Brain microvascular endothelial cell (primary cell): ENCODE data around the gene TSC2.

Source experiments
- DNase-seq: peaks from one replicate; pipeline ENCODE4 v3.0.0-alpha.2; 2020
- H3K27ac ChIP-seq: fragments of 250-450 bp; sonication (Bioruptor Pico); 2 replicates; pipeline ENCODE4 v1.5.1; 2020; ENCODE audit warnings: mild to moderate bottlenecking, moderate library complexity
- H3K27me3 ChIP-seq: fragments of 250-450 bp; sonication (Bioruptor Pico); replicated peaks from 2 replicates; pipeline ENCODE4 v1.5.1; 2020; ENCODE audit warnings: mild to moderate bottlenecking
- H3K36me3 ChIP-seq: fragments of 250-450 bp; sonication (Bioruptor Pico); replicated peaks from 2 replicates; pipeline ENCODE4 v1.5.1; 2020; ENCODE audit warnings: mild to moderate bottlenecking
- H3K4me3 ChIP-seq: 2 replicates; pipeline ENCODE4 v1.5.1; 2011; ENCODE audit warnings: low read depth, mild to moderate bottlenecking, control low read depth, low read length, moderate library complexity
- in situ Hi-C: cut with HindIII; loops from 2 replicates; pipeline ENCODE4 v1.10.0; 2017; ENCODE audit warnings: low sequenced_read_pairs, low pct_ligation_motif_present
- TF ChIP-seq, protein P1 (sequence below): IDR thresholded peaks from 2 replicates; pipeline ENCODE4 v1.5.1; 2011; ENCODE audit warnings: low read depth, mild to moderate bottlenecking, moderate library complexity, low read length, control low read depth, inconsistent platforms; ENCODE audit errors: missing control alignments

TSC2 gene

DNA sequence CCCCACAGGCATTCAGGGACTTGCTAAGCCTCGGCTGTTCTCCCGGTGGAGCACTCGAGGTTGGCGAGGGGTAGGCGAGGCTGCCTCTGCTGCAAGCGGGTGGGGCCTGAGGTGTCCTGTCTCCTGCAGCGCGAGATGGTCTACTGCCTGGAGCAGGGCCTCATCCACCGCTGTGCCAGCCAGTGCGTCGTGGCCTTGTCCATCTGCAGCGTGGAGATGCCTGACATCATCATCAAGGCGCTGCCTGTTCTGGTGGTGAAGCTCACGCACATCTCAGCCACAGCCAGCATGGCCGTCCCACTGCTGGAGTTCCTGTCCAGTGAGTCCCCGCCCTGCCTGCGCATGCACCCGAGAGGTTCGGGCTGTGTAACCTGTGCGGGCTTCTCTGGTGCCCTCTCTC, 26.3 kb downstream of the TSC2 start:
- Histone ChIP-seq H3K36me3 (peaks cover 67% of the 10 kb centered on the region), H3K4me3 (no peak overlapping the region), H3K27ac (no peak overlapping the region), H3K27me3 (no peaks in the 10 kb centered on the region)
- in situ Hi-C loops, result loop anchor here (10.0 kb wide), 1 partner anchor 91 kb away; no protein-coding TSS in a partner anchor
- TF ChIP-seq, protein P1, sequence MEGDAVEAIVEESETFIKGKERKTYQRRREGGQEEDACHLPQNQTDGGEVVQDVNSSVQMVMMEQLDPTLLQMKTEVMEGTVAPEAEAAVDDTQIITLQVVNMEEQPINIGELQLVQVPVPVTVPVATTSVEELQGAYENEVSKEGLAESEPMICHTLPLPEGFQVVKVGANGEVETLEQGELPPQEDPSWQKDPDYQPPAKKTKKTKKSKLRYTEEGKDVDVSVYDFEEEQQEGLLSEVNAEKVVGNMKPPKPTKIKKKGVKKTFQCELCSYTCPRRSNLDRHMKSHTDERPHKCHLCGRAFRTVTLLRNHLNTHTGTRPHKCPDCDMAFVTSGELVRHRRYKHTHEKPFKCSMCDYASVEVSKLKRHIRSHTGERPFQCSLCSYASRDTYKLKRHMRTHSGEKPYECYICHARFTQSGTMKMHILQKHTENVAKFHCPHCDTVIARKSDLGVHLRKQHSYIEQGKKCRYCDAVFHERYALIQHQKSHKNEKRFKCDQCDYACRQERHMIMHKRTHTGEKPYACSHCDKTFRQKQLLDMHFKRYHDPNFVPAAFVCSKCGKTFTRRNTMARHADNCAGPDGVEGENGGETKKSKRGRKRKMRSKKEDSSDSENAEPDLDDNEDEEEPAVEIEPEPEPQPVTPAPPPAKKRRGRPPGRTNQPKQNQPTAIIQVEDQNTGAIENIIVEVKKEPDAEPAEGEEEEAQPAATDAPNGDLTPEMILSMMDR, result no peak
- DNase-seq, result no peak

DNA sequence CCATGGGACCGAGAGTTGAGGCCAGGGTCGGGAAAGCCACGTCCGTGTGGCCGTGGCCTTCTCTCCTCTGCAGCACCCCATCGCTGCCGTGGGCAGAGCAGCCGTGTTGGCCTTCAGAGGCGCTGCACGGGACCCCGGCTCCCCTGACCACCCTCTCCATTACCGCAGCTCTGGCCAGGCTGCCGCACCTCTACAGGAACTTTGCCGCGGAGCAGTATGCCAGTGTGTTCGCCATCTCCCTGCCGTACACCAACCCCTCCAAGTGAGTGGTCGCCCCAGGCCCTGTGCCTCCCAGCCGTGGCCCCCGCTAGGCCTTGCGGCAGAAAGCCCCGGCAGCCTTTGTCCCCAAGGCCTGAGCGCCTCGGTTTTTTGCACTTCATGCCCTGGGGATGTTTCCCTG, 27.8 kb downstream of the TSC2 start:
- DNase-seq, result no peak
- H3K36me3 ChIP-seq, result peaks cover 65% of the 10 kb centered on the region
- no peak overlapping the region for H3K4me3 ChIP-seq
- H3K27ac ChIP-seq, result no peak overlapping the region
- TF ChIP-seq, protein P1, result no peak
- in situ Hi-C loops, result loop anchor here (5.0 to 10.0 kb wide), 2 partner anchors 38 to 89 kb away; no protein-coding TSS in a partner anchor
- H3K27me3 ChIP-seq, result no peaks in the 10 kb centered on the region

DNA sequence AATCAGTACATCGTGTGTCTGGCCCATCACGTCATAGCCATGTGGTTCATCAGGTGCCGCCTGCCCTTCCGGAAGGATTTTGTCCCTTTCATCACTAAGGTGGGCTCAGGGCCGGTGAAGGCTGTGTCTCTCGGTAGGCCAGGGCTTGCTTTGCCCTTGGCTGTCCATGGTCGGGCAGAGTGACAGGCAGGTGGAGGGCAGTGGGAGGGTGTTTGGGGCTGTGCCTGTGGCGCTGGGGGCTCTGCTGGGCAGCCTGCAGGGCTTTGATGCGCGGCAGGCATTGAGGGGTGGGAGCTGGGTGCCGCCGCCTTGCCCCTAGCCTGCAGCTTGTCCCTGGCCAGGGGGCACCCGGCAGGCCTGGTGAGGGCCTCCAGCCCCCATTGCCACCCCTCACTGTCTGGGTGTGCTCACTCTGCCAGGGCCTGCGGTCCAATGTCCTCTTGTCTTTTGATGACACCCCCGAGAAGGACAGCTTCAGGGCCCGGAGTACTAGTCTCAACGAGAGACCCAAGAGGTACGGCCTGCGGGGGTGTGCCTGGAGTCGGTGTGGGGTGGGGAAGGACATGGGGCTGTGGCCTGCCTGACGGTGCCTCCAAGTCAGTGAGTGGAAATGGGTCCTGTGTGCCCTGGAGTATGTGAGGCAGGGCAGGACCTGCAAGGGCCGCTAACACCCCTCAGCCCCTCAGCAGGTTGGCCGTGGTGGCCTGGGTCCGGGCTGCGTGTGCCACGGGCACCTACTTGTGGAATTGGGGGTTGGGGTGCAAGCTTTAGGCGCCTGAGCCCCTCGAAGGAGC, 28.5 kb downstream of the TSC2 start:
- Histone ChIP-seq H3K27me3 (no peaks in the 10 kb centered on the region), H3K4me3 (no peak overlapping the region), H3K27ac (no peak overlapping the region), H3K36me3 (peaks cover 65% of the 10 kb centered on the region)
- TF ChIP-seq, protein P1, result no peak
- no peak for DNase-seq
- in situ Hi-C loops, result loop anchor here (5.0 to 10.0 kb wide), 2 partner anchors 39 to 89 kb away; no protein-coding TSS in a partner anchor

DNA sequence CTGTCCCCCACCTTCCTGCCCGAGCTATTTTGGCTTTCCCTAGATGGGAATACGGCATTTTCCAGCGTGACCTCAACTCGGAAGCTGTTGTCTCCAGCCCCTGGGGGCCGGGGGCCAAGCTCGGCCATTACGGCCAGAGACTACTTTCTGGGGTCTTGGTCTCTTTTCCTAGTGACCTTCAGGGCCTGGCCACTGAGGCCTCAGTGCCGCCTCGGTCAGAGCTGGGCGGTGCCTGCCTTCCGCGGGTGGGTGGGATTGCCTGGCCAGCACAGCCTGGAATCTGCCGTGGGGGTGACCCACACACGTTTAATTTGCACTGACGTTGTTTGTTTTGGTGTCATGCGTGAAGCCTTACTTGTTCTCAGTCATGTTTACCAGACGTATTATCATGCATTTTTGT, 29.2 kb downstream of the TSC2 start:
- in situ Hi-C loops, result loop anchor here (5.0 to 10.0 kb wide), 2 partner anchors 40 to 88 kb away; no protein-coding TSS in a partner anchor
- H3K36me3 ChIP-seq, result peaks cover 70% of the 10 kb centered on the region

DNA sequence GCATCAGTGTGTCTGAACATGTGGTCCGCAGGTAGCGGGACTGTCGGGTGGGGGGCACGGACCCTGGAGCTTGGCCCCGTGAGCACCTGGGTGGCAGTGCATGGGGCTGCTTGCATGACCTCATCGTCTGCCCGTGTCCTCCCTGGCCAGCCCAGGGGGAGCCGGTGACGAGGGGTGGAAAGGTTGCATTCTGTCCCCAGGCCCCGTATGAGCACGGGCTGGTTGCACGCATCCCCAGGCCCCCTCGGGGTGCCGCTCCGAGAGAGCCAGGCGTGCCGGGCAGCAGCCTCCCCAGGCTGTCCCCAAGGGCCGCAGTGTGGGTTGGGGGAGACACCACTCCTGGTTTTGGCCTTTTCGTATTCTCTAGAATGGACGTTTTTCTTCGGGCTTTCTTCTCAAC, 29.9 kb downstream of the TSC2 start:
- TF ChIP-seq, protein P1, result no peak
- peaks cover 71% of the 10 kb centered on the region for H3K36me3 ChIP-seq
- H3K27ac ChIP-seq, result no peak overlapping the region
- in situ Hi-C loops, result loop anchor here (5.0 to 10.0 kb wide), 2 partner anchors 40 to 87 kb away; no protein-coding TSS in a partner anchor
- H3K4me3 ChIP-seq, result no peak overlapping the region
- no peak for DNase-seq
- H3K27me3 ChIP-seq, result no peaks in the 10 kb centered on the region

More for the DNA sequence above, 29.2 kb downstream of the TSC2 start:
- H3K27ac ChIP-seq, result no peak overlapping the region
- no peaks in the 10 kb centered on the region for H3K27me3 ChIP-seq
- TF ChIP-seq, protein P1, result no peak
- H3K4me3 ChIP-seq, result no peak overlapping the region
- DNase-seq, result no peak
